ENCODE measurements around the gene GNB5.

The GNB5 gene

DNA sequence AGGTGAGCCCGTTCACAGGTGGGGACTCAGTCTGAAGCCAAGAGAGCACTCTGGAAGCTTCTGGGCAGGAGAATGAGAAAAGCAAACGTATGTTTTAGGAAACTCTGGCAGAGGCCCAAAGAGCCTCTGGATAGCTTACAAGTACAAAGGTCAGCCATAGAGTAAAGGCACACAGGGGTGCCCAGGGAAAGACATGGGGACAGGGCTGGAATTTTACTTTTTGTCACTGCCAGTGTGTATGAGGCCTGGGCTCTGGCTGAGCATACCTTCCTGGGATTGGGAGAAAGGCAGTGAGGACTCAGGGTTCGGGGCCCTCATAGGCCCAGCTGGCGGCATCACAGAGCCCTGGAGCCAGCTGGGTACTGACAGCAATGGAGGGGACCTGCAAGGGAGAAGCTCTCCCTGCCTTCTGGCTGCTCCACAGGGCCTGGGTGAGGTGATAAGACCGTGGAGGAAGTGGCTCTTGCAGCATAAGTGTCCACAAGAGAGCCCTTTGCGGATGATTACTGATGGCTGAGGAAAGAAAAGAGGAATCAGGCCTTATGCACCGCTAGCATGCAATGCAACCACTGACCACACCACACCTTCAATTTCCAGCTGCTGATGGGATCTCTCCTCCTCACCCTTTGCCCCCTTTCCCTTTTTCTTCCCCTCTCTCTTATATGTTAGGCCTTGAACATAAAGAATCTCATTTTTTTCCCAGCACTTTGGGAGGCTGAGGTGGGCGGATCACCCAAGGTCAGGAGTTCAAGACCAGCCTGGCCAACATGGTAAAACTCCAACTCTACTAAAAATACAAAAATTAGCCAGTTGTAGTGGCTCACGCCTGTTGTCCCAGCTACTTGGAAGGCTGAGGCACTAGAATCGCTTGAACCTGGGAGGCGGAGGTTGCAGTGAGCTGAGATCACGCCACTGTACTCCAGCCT lies 53.5 kb downstream of the GNB5 start:
- H3K36me3 ChIP-seq: no peaks in the 10 kb centered on the region
- TF ChIP-seq, protein P1, sequence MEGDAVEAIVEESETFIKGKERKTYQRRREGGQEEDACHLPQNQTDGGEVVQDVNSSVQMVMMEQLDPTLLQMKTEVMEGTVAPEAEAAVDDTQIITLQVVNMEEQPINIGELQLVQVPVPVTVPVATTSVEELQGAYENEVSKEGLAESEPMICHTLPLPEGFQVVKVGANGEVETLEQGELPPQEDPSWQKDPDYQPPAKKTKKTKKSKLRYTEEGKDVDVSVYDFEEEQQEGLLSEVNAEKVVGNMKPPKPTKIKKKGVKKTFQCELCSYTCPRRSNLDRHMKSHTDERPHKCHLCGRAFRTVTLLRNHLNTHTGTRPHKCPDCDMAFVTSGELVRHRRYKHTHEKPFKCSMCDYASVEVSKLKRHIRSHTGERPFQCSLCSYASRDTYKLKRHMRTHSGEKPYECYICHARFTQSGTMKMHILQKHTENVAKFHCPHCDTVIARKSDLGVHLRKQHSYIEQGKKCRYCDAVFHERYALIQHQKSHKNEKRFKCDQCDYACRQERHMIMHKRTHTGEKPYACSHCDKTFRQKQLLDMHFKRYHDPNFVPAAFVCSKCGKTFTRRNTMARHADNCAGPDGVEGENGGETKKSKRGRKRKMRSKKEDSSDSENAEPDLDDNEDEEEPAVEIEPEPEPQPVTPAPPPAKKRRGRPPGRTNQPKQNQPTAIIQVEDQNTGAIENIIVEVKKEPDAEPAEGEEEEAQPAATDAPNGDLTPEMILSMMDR (IDR thresholded peaks at IDR 0.05): no peak
- H3K27me3 ChIP-seq: peaks cover 18% of the 10 kb centered on the region
- peak overlapping the region in 1 of 2 experiments; percentile 3 for H3K4me3 ChIP-seq (ENCODE audit: low read depth in 1 of 2, low read length in 1 of 2)
- H3K4me1 ChIP-seq (ENCODE audit: control insufficient read depth in 1 of 2, insufficient read depth in 1 of 2, low read depth in 1 of 2, low read length in 1 of 2): peaks cover 33 to 42% of the 10 kb centered on the region in 2 experiments
- peak overlapping the region; percentile 25 for H3K27ac ChIP-seq
- H3K9me3 ChIP-seq: no peaks in the 10 kb centered on the region

DNA sequence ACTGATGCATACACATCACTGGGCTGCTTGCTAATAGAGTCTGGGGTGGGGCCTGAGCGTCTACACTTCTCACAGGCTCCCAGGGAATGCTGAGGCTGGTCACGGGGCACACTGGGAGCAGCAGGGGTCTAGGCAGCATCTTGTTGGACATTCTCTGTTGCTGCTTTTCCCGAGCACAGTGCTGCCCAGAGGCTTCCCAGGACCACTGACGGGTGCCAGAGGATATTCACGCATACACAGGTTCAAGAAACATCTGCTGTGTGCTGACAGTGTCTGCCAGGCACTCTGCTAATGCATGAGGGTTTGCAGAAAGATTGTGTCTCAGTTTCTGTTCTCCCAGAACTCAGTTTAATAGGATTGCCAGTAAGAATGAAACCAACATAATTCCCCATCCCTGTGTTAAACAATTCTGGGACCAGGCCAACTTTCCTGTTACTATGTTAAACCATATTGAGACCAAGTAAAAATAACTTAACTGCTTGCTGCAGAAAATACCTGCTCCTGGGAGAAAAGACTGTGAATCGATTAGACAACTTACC lies 54.7 kb downstream of the GNB5 start:
- TF ChIP-seq, protein P1 (IDR thresholded peaks at IDR 0.05): no peak
- H3K27me3 ChIP-seq: peaks cover 23% of the 10 kb centered on the region
- H3K4me3 ChIP-seq (ENCODE audit: low read depth in 1 of 2, low read length in 1 of 2): no peak overlapping the region
- H3K9me3 ChIP-seq: no peaks in the 10 kb centered on the region
- peaks cover 33 to 42% of the 10 kb centered on the region in 2 experiments for H3K4me1 ChIP-seq (ENCODE audit: control insufficient read depth in 1 of 2, insufficient read depth in 1 of 2, low read depth in 1 of 2, low read length in 1 of 2)
- H3K36me3 ChIP-seq: no peaks in the 10 kb centered on the region
- H3K27ac ChIP-seq: no peak overlapping the region

DNA sequence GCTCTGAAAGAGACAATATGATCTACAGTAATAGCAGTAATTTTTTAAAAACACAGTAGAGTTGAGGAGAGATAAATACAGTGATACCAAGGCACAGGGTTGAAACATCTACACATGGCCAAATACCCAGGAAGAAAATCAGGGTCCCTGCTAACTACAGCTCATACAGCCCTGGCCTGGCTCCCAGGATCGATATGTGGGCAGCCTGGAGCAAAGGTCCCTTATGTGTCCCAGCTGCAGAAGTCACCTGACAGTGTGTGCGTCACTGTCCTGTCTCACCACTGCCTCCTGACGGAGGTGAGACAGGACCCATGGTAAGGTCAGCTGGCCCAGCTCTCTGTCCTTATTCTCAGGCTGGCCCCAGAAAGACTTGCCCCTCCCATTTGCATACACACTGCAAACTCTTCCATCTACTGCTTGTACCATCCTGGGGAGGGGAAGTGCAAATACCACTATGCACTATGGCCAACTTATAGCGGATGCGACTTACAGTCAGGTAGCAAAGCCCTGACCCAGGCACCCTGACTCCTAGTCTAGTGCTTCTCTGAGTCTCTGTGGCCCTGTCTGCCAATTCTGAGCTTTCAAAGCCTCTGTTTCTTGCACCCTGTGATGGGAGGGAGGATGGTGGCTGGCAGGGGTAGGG lies 56.6 kb downstream of the GNB5 start:
- no peaks in the 10 kb centered on the region for H3K9me3 ChIP-seq
- H3K27ac ChIP-seq: no peak overlapping the region
- no peaks in the 10 kb centered on the region for H3K36me3 ChIP-seq
- H3K27me3 ChIP-seq: peaks cover 23% of the 10 kb centered on the region
- no peak overlapping the region for H3K4me3 ChIP-seq (ENCODE audit: low read depth in 1 of 2, low read length in 1 of 2)
- TF ChIP-seq, protein P1 (IDR thresholded peaks at IDR 0.05): no peak
- peaks cover 33 to 39% of the 10 kb centered on the region in 2 experiments for H3K4me1 ChIP-seq (ENCODE audit: control insufficient read depth in 1 of 2, insufficient read depth in 1 of 2, low read depth in 1 of 2, low read length in 1 of 2)

DNA sequence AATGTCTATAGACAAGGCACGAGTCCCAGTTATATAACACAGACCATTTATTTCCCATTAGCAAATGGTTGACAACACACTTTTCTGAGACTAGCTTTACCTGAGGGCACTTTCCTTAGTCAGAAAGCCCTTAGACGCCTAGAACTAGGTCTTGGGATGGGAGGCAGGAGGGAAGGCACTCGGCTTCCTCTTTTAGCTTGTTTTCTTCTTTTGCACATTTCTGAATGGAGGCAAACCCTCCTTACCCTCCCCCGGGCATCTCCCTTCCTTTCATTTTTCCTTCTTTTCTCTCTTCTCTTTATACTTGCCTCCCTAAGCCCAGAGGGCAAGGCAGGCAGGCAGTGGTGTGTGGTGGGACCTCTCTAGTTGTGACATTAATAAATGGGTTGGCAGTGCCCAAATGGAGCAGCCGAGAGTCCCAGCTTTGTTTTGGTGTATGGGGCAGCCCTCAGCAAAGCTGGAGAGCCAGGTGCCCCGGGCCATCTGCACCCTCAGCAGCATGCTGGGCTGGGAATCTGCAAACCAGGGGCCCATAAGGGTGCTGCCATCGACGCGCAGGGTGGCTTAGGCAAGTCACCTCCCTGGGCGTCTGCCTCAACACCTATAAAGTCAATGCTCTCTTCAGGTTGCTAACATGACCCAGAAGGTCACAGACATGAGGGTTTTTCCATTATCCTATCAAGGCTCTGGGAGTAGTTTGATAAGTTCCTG lies 57.5 kb downstream of the GNB5 start:
- H3K27me3 ChIP-seq: peaks cover 23% of the 10 kb centered on the region
- TF ChIP-seq, protein P1 (IDR thresholded peaks at IDR 0.05): no peak
- no peak overlapping the region for H3K27ac ChIP-seq
- H3K9me3 ChIP-seq: no peaks in the 10 kb centered on the region
- H3K4me1 ChIP-seq (ENCODE audit: control insufficient read depth in 1 of 2, insufficient read depth in 1 of 2, low read depth in 1 of 2, low read length in 1 of 2): peaks cover 33 to 37% of the 10 kb centered on the region in 2 experiments
- H3K4me3 ChIP-seq (ENCODE audit: low read depth in 1 of 2, low read length in 1 of 2): no peak overlapping the region
- no peaks in the 10 kb centered on the region for H3K36me3 ChIP-seq

DNA sequence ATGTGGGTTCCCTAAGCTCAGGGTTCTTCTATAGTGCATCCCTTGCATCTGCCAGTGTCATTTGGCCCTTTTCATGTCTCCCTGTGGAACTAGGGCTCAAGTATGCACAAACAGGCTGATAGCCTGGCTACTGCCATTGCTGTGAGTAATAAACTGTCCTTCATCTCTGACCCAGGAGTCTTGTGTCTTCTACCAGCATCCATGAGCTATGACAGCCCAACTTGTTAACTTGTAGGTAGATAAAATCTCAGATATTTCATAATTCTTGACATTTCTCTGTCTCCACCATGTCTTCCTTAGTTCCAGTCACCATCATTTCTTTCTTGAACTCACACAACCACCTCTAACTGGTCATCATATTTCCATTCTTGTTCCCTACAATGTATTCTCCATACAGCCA lies 59.1 kb downstream of the GNB5 start:
- H3K27ac ChIP-seq: no peak overlapping the region
- TF ChIP-seq, protein P1 (IDR thresholded peaks at IDR 0.05): no peak
- H3K4me1 ChIP-seq (ENCODE audit: control insufficient read depth in 1 of 2, insufficient read depth in 1 of 2, low read depth in 1 of 2, low read length in 1 of 2): peaks cover 19 to 21% of the 10 kb centered on the region in 2 experiments
- H3K4me3 ChIP-seq (ENCODE audit: low read depth in 1 of 2, low read length in 1 of 2): no peak overlapping the region
- H3K9me3 ChIP-seq: no peaks in the 10 kb centered on the region
- peaks cover 23% of the 10 kb centered on the region for H3K27me3 ChIP-seq
- no peaks in the 10 kb centered on the region for H3K36me3 ChIP-seq
